Smooth muscle cell (in vitro differentiated cells): ENCODE measurements around the gene NHS. TPM values are rescaled to one million over a fixed set of nuclear protein-coding genes. Genes with fewer than 3 reads are reported as not detected.

Source experiments
- DNase-seq: peaks from one replicate; lab custom pipeline; 2025; ENCODE audit not compliant: unreplicated experiment; lab: John Stamatoyannopoulos, UW
- H2AFZ ChIP-seq: fragments of 200-600 bp; sonication (generic); 2 replicates; pipeline ENCODE4 v1.6.0; 2016; ENCODE audit warnings: antibody characterized with exemption, low read depth, mild to moderate bottlenecking
- H3F3A ChIP-seq: fragments of 200-600 bp; sonication (generic); 2 replicates; pipeline ENCODE4 v1.6.0; 2017; ENCODE audit warnings: antibody characterized with exemption, low read depth
- H3K27ac ChIP-seq: fragments of 200-600 bp; sonication (generic); 2 replicates; pipeline ENCODE4 v1.5.1; 2016; ENCODE audit warnings: low read depth, mild to moderate bottlenecking
- H3K27me3 ChIP-seq: fragments of 200-600 bp; sonication (generic); 2 replicates; pipeline ENCODE4 v1.6.1; 2016; ENCODE audit warnings: low read depth, mild to moderate bottlenecking
- H3K36me3 ChIP-seq: fragments of 200-600 bp; sonication (generic); 2 replicates; pipeline ENCODE4 v1.5.1; 2016; ENCODE audit warnings: low read depth
- H3K4me1 ChIP-seq: fragments of 200-600 bp; sonication (generic); 2 replicates; pipeline ENCODE4 v1.5.1; 2016; ENCODE audit warnings: low read depth
- H3K4me2 ChIP-seq: fragments of 200-600 bp; sonication (generic); 2 replicates; pipeline ENCODE4 v1.6.0; 2016; ENCODE audit warnings: mild to moderate bottlenecking
- H3K4me3 ChIP-seq: fragments of 200-600 bp; sonication (generic); 2 replicates; pipeline ENCODE4 v1.5.1; 2016; ENCODE audit warnings: mild to moderate bottlenecking
- H3K79me2 ChIP-seq: fragments of 200-600 bp; sonication (generic); 2 replicates; pipeline ENCODE4 v1.6.0; 2016; ENCODE audit warnings: low read depth, mild to moderate bottlenecking
- H3K9ac ChIP-seq: fragments of 200-600 bp; sonication (generic); 2 replicates; pipeline ENCODE4 v1.6.0; 2016; ENCODE audit warnings: low read depth
- H3K9me3 ChIP-seq: fragments of 200-600 bp; sonication (generic); replicated peaks from 2 replicates; pipeline ENCODE4 v1.5.1; 2016; ENCODE audit warnings: low read depth
- H4K20me1 ChIP-seq: fragments of 200-600 bp; sonication (generic); 2 replicates; pipeline ENCODE4 v1.6.0; 2016; ENCODE audit warnings: low read depth
- CTCF ChIP-seq: fragments of 200-600 bp; sonication (generic); IDR thresholded peaks from 2 replicates; pipeline ENCODE4 v1.5.1; 2017; ENCODE audit warnings: borderline replicate concordance, mild to moderate bottlenecking, antibody characterized with exemption; ENCODE audit not compliant: insufficient read depth, poor library complexity, severe bottlenecking
- WGBS: methylation state at CpG from one replicate; pipeline ENCODE4 v1.1.7; 2016; ENCODE audit warnings: low lambda C conversion rate; 5-methylcytosine and 5-hydroxymethylcytosine counted together
- polyA plus RNA-seq: library from polyadenylated mRNA; unstranded; fragments of >200 nt; fragmentation: Nextera tagmentation; extraction: Ambion mirVana; gene quantifications from 2 replicates; pipeline ENCODE4 v1.2.1, GENCODE V29; 2016
- total RNA-seq: library from RNA; depleted of rRNA; stranded (reverse); fragments of >200 nt; gene quantifications from 2 replicates; pipeline ENCODE4 v1.2.3, GENCODE V29; 2014

The NHS gene
- total and polyA plus RNA-seq, 2 experiments from 2014 or later, result 2.6 to 9.6 TPM

- 32% methylated on average over 6 of the region's 6 CpGs for WGBS
Measured at GRCh38 chrX:17529151-17529745, 154.2 kb downstream of the NHS start.

GRCh38 chrX:17531500-17531899 lies 156.5 kb downstream of the NHS start:
- Histone ChIP-seq H4K20me1 (no peaks in the 10 kb centered on the region), H2AFZ (no peak overlapping the region), H3K9me3 (no peaks in the 10 kb centered on the region), H3K79me2 (no peaks in the 10 kb centered on the region), H3K4me1 (peaks cover 21% of the 10 kb centered on the region), H3K36me3 (no peaks in the 10 kb centered on the region), H3K27me3 (no peaks in the 10 kb centered on the region), H3F3A (no peaks in the 10 kb centered on the region), H3K27ac (no peak overlapping the region), H3K4me2 (no peak overlapping the region), H3K9ac (no peak overlapping the region), H3K4me3 (no peak overlapping the region)
- WGBS, result 77% methylated on average over 3 of the region's 3 CpGs
- no peak for DNase-seq
- no peak for TF ChIP-seq CTCF

More at GRCh38 chrX:17529151-17529745, 154.2 kb downstream of the NHS start:
- peak overlapping the region; percentile 68 for H3K4me2 ChIP-seq
- H3K9ac ChIP-seq, result no peak overlapping the region
- no peaks in the 10 kb centered on the region for H3K9me3 ChIP-seq
- H3F3A ChIP-seq, result no peaks in the 10 kb centered on the region
- TF ChIP-seq CTCF, result no peak
- H3K36me3 ChIP-seq, result no peaks in the 10 kb centered on the region
- H3K27ac ChIP-seq, result peak overlapping the region; percentile 59
- H3K4me3 ChIP-seq, result no peak overlapping the region
- H3K79me2 ChIP-seq, result no peaks in the 10 kb centered on the region
- no peak overlapping the region for H2AFZ ChIP-seq
- H3K27me3 ChIP-seq, result no peaks in the 10 kb centered on the region
- peaks cover 22% of the 10 kb centered on the region for H3K4me1 ChIP-seq
- no peak for DNase-seq
- H4K20me1 ChIP-seq, result no peaks in the 10 kb centered on the region

GRCh38 chrX:17535229-17535628 lies 160.2 kb downstream of the NHS start:
- TF ChIP-seq CTCF, result peak; percentile 30
- H3K79me2 ChIP-seq, result no peaks in the 10 kb centered on the region
- no peak overlapping the region for H3K4me3 ChIP-seq
- WGBS, result 64% methylated on average over 4 of the region's 4 CpGs
- H3K4me1 ChIP-seq, result no peaks in the 10 kb centered on the region
- H3K36me3 ChIP-seq, result no peaks in the 10 kb centered on the region
- no peak overlapping the region for H3K4me2 ChIP-seq
- H3K27ac ChIP-seq, result no peak overlapping the region
- H3K9me3 ChIP-seq, result no peaks in the 10 kb centered on the region
- H2AFZ ChIP-seq, result no peak overlapping the region
- no peaks in the 10 kb centered on the region for H3F3A ChIP-seq
- H4K20me1 ChIP-seq, result no peaks in the 10 kb centered on the region
- no peaks in the 10 kb centered on the region for H3K27me3 ChIP-seq
- no peak overlapping the region for H3K9ac ChIP-seq
- no peak for DNase-seq

GRCh38 chrX:17537723-17538243 lies 162.8 kb downstream of the NHS start:
- H3K4me2 ChIP-seq, result no peak overlapping the region
- no peaks in the 10 kb centered on the region for H3K9me3 ChIP-seq
- no peaks in the 10 kb centered on the region for H3K4me1 ChIP-seq
- no peak overlapping the region for H2AFZ ChIP-seq
- TF ChIP-seq CTCF, result no peak
- no peak for DNase-seq
- no peaks in the 10 kb centered on the region for H4K20me1 ChIP-seq
- H3K27me3 ChIP-seq, result no peaks in the 10 kb centered on the region
- no peaks in the 10 kb centered on the region for H3F3A ChIP-seq
- WGBS, result 73% methylated on average over 10 of the region's 10 CpGs
- no peaks in the 10 kb centered on the region for H3K79me2 ChIP-seq
- H3K36me3 ChIP-seq, result no peaks in the 10 kb centered on the region
- H3K4me3 ChIP-seq, result no peak overlapping the region
- H3K9ac ChIP-seq, result no peak overlapping the region
- no peak overlapping the region for H3K27ac ChIP-seq
